ENCODE measurements around the gene CDK4. TPM values are rescaled to one million over a fixed set of nuclear protein-coding genes. Genes with fewer than 3 reads are reported as not detected.

Gene CDK4
- total and polyA plus RNA-seq, 10 donors: 34.3 to 77.8 (median 53.3) TPM

GRCh38 chr12:57735198-57735855 is 16.8 kb downstream of the CDK4 start:
- TF ChIP-seq POLR2A (IDR thresholded peaks at IDR 0.05): no peak
- no peak for TF ChIP-seq POLR2AphosphoS5 (IDR thresholded peaks at IDR 0.05)
- no peak for TF ChIP-seq CTCF (IDR thresholded peaks at IDR 0.05 in 8 of 11, conservative IDR thresholded peaks at IDR 0.05 in 3 of 11)
- Histone ChIP-seq H3K4me1 (peaks cover 5 to 53% (median 40%) of the 10 kb centered on the region in 6 donors), H3K36me3 (peaks cover 0 to 99% (median 54%) of the 10 kb centered on the region in 6 donors), H3K27me3 (replicated peaks in 1 of 7) (peaks cover 0 to 65% (median 22%) of the 10 kb centered on the region in 7 donors), H3K4me3 (peak overlapping the region in 1 of 8 donors; percentile 32), H3K9me3 (no peaks in the 10 kb centered on the region), H3K27ac (no peak overlapping the region)
- intact Hi-C loops (cut with DNase I; ENCODE audit: low total_unique reads): no loop called here
- DNase-seq: no peak
- 60 to 78% (median 70%) methylated on average over 8 of the region's 8 CpGs for WGBS, 5 donors

GRCh38 chr12:57734591-57734990 is 17.5 kb downstream of the CDK4 start:
- peaks cover 0 to 59% (median 22%) of the 10 kb centered on the region in 7 donors for H3K27me3 ChIP-seq (replicated peaks in 1 of 7)

GRCh38 chr12:57733928-57734327 is 18.2 kb downstream of the CDK4 start:
- DNase-seq: no peak
- intact Hi-C loops (cut with DNase I; ENCODE audit: low total_unique reads): no loop called here
- TF ChIP-seq POLR2AphosphoS5 (IDR thresholded peaks at IDR 0.05): no peak
- no peak overlapping the region for H3K27ac ChIP-seq
- WGBS, 5 donors: 78 to 92% (median 88%) methylated on average over 6 of the region's 6 CpGs
- H3K4me3 ChIP-seq: no peak overlapping the region
- H3K36me3 ChIP-seq: peaks cover 0 to 100% (median 62%) of the 10 kb centered on the region in 6 donors
- peaks cover 0 to 55% (median 22%) of the 10 kb centered on the region in 7 donors for H3K27me3 ChIP-seq (replicated peaks in 1 of 7)
- H3K9me3 ChIP-seq: no peaks in the 10 kb centered on the region
- peaks cover 3 to 39% (median 26%) of the 10 kb centered on the region in 6 donors for H3K4me1 ChIP-seq

More at GRCh38 chr12:57734591-57734990, 17.5 kb downstream of the CDK4 start:
- Histone ChIP-seq H3K4me1 (peaks cover 3 to 46% (median 33%) of the 10 kb centered on the region in 6 donors), H3K9me3 (no peaks in the 10 kb centered on the region), H3K4me3 (no peak overlapping the region), H3K27ac (no peak overlapping the region), H3K36me3 (peaks cover 0 to 100% (median 60%) of the 10 kb centered on the region in 6 donors)
- TF ChIP-seq POLR2AphosphoS5 (IDR thresholded peaks at IDR 0.05): no peak
- TF ChIP-seq CTCF (IDR thresholded peaks at IDR 0.05 in 8 of 11, conservative IDR thresholded peaks at IDR 0.05 in 3 of 11): no peak
- TF ChIP-seq POLR2A (IDR thresholded peaks at IDR 0.05): no peak
- no peak for DNase-seq
- WGBS, 5 donors: 81 to 91% (median 90%) methylated on average over 4 of the region's 4 CpGs
- intact Hi-C loops (cut with DNase I; ENCODE audit: low total_unique reads): no loop called here

DNA sequence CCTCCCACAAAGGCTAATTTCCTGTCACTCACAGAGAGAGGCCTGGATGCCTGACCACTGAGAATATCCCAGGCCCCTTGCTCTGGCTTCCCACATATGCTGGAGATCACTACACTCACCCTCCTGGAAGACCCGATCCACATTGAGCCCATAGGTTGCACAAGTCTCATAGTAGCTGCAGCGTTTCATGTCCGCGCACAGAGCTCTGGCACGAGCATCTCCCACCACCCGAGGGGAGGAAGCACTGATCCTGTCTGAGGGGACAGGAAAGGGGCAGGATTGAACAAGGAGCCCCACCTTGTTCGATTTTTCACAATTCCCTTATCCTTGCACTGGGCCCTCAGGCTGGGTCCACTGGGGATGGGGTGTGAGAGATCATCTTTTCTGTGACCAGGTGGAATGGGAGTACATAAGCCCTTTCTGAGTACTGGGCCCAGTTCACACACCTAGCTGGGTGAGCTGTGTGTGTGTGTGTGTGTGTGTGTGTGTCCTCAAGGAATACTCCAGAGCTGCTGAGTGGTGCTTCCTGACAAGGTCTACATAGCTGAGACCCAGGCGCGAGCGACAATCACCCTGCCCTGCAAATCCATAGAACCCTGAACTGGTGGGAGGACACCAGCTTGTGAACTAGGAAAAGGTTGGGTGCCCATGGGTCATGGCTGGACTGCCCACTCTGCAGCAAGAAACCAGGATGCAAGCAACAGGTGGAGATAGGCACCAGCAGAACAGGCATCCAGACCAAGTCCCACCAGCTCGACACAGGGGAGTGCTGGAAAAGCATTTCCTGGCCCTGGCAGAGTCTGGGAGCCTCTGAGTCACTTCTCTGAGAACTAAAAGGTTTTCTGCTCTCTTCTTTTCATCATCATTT is 19.1 kb downstream of the CDK4 start:
- 79 to 91% (median 86%) methylated on average over 8 to 11 of the region's 11 CpGs for WGBS, 5 donors
- H3K27ac ChIP-seq: no peak overlapping the region
- H3K36me3 ChIP-seq: peaks cover 0 to 100% (median 68%) of the 10 kb centered on the region in 6 donors
- no peaks in the 10 kb centered on the region for H3K9me3 ChIP-seq
- no peak for DNase-seq
- peaks cover 0 to 45% (median 18%) of the 10 kb centered on the region in 7 donors for H3K27me3 ChIP-seq (replicated peaks in 1 of 7)
- H3K4me1 ChIP-seq: peaks cover 3 to 30% (median 21%) of the 10 kb centered on the region in 6 donors
- TF ChIP-seq POLR2AphosphoS5 (IDR thresholded peaks at IDR 0.05) (no peak), CTCF (IDR thresholded peaks at IDR 0.05 in 8 of 11, conservative IDR thresholded peaks at IDR 0.05 in 3 of 11) (no peak), POLR2A (IDR thresholded peaks at IDR 0.05) (no peak)
- no peak overlapping the region for H3K4me3 ChIP-seq
- intact Hi-C loops (cut with DNase I; ENCODE audit: low total_unique reads): no loop called here

Measured in spleen (tissue), 11 donors.